GM18508 (cell line): ENCODE results near the gene MOCOS.

Experiments
- ATAC-seq: cut with Tn5 transposase; IDR thresholded peaks from one replicate; pipeline ENCODE4 v1.9.1; 2021; ENCODE audit warnings: moderate number of reproducible peaks; ENCODE audit not compliant: insufficient read depth, unreplicated experiment

The MOCOS gene

DNA sequence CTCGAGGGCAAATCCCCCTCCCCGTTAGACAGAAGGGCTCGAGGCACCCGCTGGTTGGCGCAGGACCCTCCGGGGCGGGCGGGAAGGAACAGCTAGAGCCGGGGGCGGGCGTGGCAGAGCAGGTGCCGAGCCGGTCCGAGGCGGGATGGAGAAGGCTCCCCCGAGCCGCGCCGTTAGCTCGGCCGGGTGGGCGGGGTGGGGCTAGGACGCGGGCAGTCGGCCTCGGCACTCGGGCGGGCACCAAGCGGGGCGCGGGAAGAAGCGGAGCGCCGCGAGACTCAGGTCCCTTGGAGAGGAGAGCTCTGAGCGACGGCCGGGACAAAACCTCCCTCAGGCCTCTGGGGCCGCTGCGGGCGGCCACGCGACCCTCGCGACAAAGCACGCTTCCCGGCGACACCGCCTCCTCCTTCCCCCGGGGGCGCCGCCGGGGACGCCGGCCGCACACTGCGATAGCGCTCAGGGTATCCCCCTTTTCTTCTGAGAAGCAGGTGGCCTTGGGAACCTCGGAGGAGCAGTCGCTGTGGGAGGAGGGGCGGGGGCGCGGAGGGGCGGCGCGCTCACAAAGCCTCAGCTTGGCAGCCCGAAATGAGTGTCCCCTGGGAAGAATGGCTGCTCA, 110.9 kb downstream of the MOCOS start:
- ATAC-seq: no peak

- no peak for ATAC-seq
Measured at GRCh38 chr18:36299015-36299414, 111.7 kb downstream of the MOCOS start.

DNA sequence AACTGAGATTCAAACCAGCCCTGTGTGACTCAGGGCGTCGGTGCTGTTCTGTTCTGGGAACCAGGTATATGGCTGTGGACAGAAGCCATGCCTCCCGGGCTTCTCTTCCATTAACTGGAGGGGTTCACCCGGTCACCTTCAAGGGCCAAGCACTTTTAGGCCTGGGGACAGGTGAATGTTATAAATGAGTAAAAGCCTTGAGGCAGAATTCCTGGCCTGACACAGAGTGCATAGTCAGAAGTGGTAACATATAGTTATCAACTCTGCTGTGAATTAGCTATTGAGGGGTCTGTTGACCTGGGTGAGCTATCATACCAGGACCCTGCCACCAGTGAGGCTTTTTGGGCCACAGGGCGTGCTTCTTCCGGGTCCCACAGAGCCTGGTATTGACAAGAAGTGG, 112.9 kb downstream of the MOCOS start:
- no peak for ATAC-seq

DNA sequence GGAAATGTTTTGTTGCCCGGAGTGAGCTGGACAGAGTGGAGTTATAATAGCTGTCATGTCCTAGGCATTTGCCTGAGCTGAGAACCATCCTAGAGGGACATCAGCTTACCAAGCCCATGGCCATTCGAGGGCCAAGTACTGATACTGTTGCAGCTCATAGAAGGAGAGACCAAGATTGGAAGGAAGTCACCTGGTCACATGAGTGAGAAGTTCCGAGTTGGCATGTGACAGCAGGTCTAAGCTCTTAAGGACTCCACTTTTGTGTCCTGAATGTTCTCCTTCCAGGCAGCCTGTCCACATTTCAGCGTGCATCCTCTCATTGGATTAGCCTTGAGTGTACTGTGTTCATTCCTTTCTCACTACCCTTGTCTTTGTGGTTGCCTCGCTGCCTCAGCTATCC, 114.6 kb downstream of the MOCOS start:
- ATAC-seq: no peak

GRCh38 chr18:36302676-36303075, 115.4 kb downstream of the MOCOS start:
- no peak for ATAC-seq

DNA sequence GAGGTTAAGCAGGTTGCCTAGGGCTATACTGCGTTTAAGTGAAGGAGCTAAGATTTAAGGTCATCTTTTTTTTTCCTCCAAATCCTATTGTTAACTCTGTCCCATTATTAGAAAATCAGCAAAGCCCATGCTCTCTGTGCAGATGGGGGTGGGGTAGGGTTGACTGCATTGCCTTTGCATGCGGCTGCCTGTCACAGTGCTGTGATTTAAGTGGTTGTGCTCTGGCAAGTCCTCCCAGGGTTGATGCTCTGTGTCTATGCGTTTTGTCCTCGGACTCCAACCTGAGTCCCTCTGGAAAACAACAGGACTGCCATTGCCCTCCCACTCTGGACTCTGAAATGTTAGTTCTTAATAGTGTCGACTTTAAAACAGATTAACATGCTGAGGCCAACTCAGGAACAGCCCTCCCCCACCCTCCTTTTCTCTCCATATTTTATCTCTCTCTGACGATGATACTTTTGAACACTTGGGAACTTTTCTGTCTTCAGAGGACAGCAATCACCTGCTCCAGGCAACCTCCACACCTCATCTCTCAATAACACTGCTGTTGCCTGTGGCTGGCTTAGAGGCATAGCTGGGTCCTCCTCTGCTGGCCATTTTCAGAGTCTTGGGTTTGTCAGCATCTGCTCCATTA, 116.0 kb downstream of the MOCOS start:
- ATAC-seq: no peak

- ATAC-seq: no peak
Measured at GRCh38 chr18:36304723-36305122, 117.4 kb downstream of the MOCOS start.

DNA sequence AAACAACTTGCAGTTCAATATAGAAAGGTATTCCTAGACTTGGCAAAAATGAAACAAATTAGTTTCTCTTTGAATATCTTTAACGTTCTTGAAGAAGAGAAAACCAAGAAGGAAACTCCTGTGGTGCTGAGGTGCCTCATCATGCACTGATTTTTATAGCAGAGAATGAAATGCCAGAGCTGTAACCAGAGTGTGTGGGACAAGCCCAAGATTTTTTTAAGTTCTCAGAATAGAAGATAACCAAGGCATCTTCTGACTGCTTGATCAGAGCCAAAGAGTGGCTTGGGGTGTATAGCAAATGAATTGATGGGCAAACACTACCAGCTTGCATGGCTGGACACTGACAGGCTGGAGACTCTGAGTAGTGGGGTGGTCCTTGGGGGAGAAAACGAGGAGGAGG, 118.1 kb downstream of the MOCOS start:
- ATAC-seq: no peak

DNA sequence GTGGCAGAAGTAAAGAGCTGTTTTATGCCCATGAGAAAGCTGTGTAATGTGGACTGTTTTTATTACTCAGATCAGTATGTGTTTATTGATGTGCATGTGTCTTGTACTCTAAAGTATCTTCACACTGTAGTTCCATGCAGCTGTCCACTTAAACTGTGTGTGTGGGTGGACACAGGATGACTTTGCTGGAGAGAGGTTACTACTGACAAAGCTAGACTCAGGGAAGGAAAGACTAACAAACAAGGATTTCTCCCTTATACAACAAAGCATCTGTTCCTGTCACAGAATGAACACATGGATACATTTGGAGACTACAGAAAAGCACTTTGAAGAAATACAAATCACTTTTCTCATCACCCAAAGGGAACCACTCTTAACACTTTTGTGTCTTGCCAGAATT, 120.2 kb downstream of the MOCOS start:
- no peak for ATAC-seq

DNA sequence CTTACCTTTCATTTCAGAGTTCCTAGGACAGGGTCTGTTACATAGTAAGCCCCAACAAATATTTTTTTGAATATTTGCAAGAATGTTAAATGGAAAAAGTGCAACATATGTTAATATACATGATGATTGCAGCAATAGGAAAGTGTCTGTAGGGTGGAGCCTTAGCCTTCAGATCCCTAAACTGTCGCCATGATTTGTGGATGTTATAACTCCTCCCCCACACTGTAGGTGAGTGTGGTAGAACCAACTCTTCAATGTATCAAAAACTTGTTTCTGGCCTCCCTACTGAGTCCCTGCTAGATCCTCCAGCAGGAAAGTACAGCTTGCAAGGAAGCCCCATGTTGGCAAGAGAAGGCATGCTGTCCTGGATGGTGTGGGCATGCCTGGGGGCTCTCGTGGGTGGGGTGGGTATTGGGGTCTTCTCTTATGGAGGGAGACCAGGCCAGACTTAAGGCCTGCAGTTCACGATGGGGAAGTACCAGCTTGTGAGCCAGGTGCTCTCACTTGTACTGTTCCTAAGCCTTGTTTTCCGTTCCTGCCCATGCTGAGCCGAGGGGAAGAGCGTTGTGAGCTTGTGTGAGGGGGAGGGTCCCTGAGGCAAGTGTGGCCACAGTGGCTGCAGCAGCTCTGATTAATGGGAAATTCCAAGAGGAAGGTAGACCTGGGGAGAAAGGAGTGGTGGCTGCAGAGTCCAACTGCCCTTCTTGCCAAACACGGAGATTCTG, 121.6 kb downstream of the MOCOS start:
- ATAC-seq: no peak

- ATAC-seq: no peak
Measured at GRCh38 chr18:36309436-36310391, 122.4 kb downstream of the MOCOS start.

DNA sequence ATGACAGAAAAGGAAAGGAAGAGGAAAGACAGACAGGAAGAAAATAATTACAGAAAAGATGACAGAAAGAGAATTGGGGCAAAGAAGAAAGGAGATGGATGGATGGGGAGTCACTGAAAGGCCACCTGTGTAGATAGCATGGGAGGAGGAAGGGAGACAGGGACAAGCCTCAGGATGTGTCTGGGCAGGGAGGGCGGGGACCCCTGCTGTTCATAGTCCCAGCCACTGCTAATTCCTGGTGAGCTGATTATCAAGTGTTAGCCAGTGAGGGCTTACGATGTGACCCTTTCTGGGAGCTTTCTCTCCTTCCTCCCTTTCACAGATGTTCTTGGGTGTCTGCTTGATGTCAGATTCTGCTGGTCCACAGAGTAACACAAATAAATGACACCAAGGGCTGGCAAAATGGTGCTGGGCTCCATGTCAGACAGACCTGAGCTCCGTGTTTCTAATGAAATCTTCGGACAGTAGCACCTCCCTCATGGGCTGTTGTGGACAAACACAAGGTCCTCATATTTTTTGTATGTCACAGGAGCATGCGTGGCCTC, 123.8 kb downstream of the MOCOS start:
- no peak for ATAC-seq

DNA sequence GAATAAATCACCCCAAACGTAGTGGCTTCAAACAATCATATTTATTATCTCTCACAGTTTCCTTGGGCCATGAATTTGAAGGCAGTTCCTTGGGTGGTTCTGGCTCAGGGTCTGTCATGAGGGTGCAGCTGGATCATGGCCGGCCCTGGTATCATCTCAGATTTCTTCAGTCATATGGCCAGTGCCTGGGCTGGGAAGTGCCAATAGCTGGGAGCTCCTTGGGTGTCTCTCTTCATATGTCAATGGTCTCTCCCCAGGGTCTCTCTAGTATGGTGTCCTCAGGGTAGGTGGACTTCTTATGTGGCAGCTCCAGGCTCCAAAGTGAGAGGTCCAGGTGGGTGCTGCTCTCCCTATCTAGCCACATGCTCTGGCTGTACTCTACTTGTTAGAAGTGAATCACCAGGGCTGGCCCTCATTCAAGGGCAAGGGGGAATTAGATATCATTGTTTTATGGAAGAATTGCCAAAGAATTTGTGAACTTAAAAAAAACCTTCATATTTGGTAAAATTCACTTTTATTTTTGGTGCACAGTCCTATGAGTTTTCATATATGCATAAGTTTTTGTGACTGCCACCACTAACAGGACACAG, 125.6 kb downstream of the MOCOS start:
- ATAC-seq: no peak

DNA sequence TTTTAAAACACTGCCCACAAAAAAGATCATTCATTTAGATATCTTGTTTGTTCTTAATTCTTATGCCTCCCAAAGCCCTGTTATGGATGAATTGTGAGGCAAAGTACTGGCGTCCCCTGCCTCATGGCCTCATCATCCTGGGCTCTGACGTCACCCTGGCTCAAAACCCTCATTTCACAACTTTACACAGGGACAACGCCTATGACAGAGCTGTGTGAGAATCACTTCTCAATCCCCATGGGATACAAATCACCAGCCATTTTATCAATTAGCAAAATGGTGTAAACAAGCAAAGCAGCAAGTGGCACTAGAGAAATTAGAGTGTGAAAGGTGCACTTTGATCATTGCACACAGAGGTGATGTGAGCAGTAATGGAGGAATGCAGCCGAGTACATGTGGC, 126.8 kb downstream of the MOCOS start:
- no peak for ATAC-seq

GRCh38 chr18:36314754-36315153, 127.5 kb downstream of the MOCOS start:
- no peak for ATAC-seq

GRCh38 chr18:36315736-36316135, 128.4 kb downstream of the MOCOS start:
- ATAC-seq: no peak

DNA sequence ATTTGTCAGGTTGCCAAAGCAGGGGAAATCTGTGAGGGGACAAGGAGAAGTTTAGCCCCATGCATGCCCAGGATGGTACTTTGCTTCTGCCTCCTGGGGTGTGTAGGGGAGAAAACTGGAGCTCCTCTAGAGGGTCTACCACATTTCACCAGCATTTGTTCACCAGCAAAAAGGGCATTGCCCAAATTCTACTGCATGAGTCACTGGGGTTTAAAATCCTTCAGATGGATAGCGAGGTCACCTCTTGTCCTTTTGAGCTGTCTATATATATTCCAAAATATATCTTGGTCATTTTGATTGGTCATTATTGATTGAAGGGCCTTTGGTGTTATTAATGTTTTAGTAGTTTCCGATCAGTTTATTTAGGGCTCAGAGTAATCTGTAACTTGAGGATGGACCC, 128.9 kb downstream of the MOCOS start:
- ATAC-seq: no peak
